ENCODE data around the gene MORC1.

- TF ChIP-seq POLR2AphosphoS5 (IDR thresholded peaks at IDR 0.05) (no peak), CTCF (IDR thresholded peaks at IDR 0.05) (no peak), POLR2A (IDR thresholded peaks at IDR 0.05; ENCODE audit: low read depth) (no peak)
Observed at GRCh38 chr3:109033000-109033660, 84.8 kb downstream of the MORC1 start.
